Measurements from ENCODE around the gene CADPS. TPM values are rescaled to one million over a fixed set of nuclear protein-coding genes. Genes with fewer than 3 reads are reported as not detected.

CADPS gene
- total RNA-seq, 2 donors from 2014 or later = not detected

DNA sequence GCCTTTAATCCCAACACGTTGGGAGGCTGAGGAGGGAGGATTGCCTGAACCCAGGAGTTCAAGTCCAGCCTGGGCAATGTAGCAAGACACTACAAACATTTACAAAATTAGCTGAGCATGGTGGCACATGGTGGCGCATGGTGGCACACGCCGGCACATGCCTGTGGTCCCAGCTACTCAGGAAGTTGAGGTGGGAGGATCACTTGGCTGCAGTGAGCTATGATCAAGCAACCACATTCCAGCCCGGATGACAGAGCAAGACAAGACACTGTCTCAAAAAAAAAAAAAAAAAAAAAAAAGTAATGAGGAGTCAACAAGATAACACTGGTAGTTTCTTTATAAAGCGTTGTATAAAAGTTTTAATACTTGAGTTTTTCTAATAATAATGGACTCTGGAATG, 511.9 kb downstream of the CADPS start:
- Mint-ChIP-seq H3K4me1 (no peaks in the 10 kb centered on the region), H3K36me3 (ENCODE audit: low read depth) (no peaks in the 10 kb centered on the region), H3K4me3 (no peak overlapping the region), H3K27ac (no peak overlapping the region), H3K27me3 (peaks cover 30% of the 10 kb centered on the region), H3K9me3 (no peaks in the 10 kb centered on the region)
- ATAC-seq (replicated peaks) = no peak

DNA sequence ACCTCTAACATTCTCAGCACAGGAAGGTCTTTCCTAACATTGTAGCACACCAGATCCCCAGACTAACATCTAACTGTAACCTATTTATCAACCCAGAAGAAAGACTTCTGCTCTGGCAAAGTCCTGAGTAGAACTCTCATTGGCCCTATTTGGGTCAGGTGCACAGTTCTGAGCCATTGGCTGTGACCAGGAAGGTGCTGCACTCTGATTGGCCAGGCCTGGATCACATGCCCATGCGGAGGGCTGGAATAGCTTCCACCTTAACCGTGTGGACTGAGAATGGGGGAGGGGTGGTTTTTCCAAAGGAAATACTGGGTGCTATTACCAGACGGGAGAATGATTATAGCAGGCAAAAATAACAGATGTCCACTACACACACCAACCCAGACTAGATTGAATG, 513.4 kb downstream of the CADPS start:
- Mint-ChIP-seq H3K27ac (no peak overlapping the region), H3K36me3 (ENCODE audit: low read depth) (no peaks in the 10 kb centered on the region), H3K27me3 (peaks cover 16% of the 10 kb centered on the region)

DNA sequence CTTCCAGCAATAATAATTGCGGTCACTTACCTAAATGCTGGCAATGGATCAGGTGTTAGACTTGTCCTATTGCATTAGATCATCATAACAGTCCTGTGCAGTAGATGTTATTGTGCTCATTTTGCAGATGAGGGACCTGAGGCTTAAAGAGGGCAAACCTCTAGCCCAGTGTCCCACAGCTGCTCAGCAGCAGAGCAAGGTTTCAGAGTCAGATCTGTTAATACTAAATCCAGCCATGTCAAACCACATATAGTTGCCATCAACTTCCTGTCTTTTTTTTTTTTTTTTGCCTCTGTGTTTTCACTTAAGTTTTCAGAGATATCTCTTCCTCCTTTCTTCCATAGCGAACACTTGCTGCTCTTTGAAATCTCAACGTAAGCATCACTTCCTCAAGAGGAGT, 514.0 kb downstream of the CADPS start:
- Mint-ChIP-seq H3K9me3 (no peaks in the 10 kb centered on the region), H3K4me3 (no peak overlapping the region), H3K27ac (no peak overlapping the region), H3K36me3 (ENCODE audit: low read depth) (no peaks in the 10 kb centered on the region), H3K27me3 (peaks cover 12% of the 10 kb centered on the region), H3K4me1 (no peaks in the 10 kb centered on the region)
- ATAC-seq (replicated peaks) = no peak

More for the DNA sequence above, 513.4 kb downstream of the CADPS start:
- Mint-ChIP-seq H3K4me3 (no peak overlapping the region), H3K4me1 (no peaks in the 10 kb centered on the region), H3K9me3 (no peaks in the 10 kb centered on the region)
- ATAC-seq (replicated peaks) = no peak

DNA sequence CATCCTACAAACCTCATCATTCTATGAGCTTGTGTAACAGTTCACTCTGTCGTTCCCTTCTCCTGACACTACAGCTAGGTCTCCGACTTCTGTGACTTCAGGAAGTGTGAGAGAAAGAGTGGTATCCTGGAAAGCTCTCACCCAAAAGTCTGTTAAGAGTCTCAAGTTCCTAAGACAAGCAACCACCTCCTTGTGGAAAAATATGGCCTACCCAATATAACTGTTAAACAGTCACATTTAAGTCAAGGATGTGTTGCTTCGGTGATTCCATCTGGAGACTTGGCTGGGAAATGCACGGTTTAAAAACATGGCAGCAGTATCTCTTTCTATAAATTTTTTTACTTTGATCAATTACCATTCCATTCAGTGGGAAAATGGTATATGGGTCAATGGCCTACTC, 515.7 kb downstream of the CADPS start:
- H3K27ac Mint-ChIP-seq = no peak overlapping the region
- H3K36me3 Mint-ChIP-seq (ENCODE audit: low read depth) = no peaks in the 10 kb centered on the region
- H3K4me1 Mint-ChIP-seq = no peaks in the 10 kb centered on the region
- no peak for ATAC-seq (replicated peaks)
- H3K27me3 Mint-ChIP-seq = no peaks in the 10 kb centered on the region
- no peak overlapping the region for H3K4me3 Mint-ChIP-seq
- no peaks in the 10 kb centered on the region for H3K9me3 Mint-ChIP-seq

DNA sequence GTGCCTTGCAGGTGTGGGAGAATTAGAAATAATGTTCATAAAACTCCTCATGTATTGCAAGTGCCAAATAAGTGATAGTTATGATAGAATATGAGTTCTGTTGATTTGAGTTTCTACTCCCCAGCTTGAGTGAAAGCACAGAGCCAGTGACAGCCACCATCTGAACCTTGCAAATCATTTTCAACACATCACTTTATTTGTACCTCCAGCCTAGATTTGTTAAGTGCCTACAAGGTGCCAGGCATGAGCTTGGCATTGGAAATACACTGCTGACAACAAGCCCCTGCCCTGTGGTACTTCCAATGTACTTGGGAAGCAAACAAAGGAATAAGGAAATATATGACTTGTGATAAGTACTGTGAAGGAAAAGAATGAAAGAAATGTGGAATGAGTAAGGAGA, 518.9 kb downstream of the CADPS start:
- Mint-ChIP-seq H3K27me3 (no peaks in the 10 kb centered on the region), H3K4me1 (no peaks in the 10 kb centered on the region), H3K4me3 (no peak overlapping the region), H3K9me3 (no peaks in the 10 kb centered on the region), H3K27ac (no peak overlapping the region), H3K36me3 (ENCODE audit: low read depth) (no peaks in the 10 kb centered on the region)
- ATAC-seq (replicated peaks) = no peak

DNA sequence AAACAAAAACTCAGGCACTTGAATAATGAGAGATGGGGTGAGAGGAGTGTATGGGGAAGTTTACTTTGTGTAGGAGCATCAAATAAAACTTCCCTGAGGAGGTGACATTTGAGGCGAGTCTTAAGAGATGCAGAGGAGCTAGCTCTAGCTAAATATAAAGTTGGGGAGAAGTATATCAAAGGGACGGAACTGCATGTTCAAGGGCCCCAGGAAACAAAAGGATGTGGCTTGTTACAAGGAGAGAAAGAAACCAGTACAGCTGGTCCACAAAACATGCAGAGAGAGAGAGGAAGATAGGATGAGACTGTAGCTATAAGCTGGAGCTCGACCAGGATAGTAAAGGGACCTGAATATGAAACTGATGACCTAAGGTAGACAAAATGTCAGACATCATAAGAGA, 519.5 kb downstream of the CADPS start:
- Mint-ChIP-seq H3K9me3 (no peaks in the 10 kb centered on the region), H3K4me3 (no peak overlapping the region), H3K27me3 (peaks cover under 1% of the 10 kb centered on the region), H3K4me1 (no peaks in the 10 kb centered on the region), H3K36me3 (ENCODE audit: low read depth) (no peaks in the 10 kb centered on the region), H3K27ac (no peak overlapping the region)
- ATAC-seq (replicated peaks) = no peak
